Activated T-helper 2 cell treated with anti-CD3 and anti-CD28 coated beads, Interferon-gamma antibody, Interleukin-2, Interleukin-4, amounts not matched to agents 10 μg/mL and 5 μg/mL and 100 μg/mL, durations not matched to agents 14 hours and 24 hours and 36 hours (primary cell): ENCODE measurements around the gene WIF1. TPM values are rescaled to one million over a fixed set of nuclear protein-coding genes. Genes with fewer than 3 reads are reported as not detected.

Experiments used
- DNase-seq: peaks from one replicate; pipeline ENCODE4 v3.0.0; 2021; ENCODE audit warnings: low spot score
- H3K27ac Mint-ChIP-seq: one replicate; pipeline ENCODE4 v1.8.0; 2021; ENCODE audit warnings: mixed read lengths
- H3K27me3 Mint-ChIP-seq: one replicate; pipeline ENCODE4 v1.8.0; 2021; ENCODE audit warnings: low read depth, mixed read lengths
- H3K36me3 Mint-ChIP-seq: one replicate; pipeline ENCODE4 v1.8.0; 2021; ENCODE audit warnings: low read depth, mixed read lengths
- H3K4me1 Mint-ChIP-seq: one replicate; pipeline ENCODE4 v1.8.0; 2021; ENCODE audit warnings: low read depth, mixed read lengths
- H3K4me3 Mint-ChIP-seq: one replicate; pipeline ENCODE4 v1.8.0; 2021; ENCODE audit warnings: low read depth, mild to moderate bottlenecking, moderate library complexity, mixed read lengths
- H3K9me3 Mint-ChIP-seq: one replicate; pipeline ENCODE4 v1.8.0; 2021; ENCODE audit warnings: mixed read lengths
- intact Hi-C: fragments of 100-400 bp; cut with micrococcal nuclease; formaldehyde crosslinking; loops from one replicate; pipeline ENCODE4 v1.15.1; 2023
- total RNA-seq: library from RNA; stranded (reverse); gene quantifications from 2 replicates; pipeline ENCODE4 v1.2.3, GENCODE V29; 2022

The WIF1 gene
- total RNA-seq, 1 donor from 2014 or later, result not detected

GRCh38 chr12:65106948-65107347, 14.2 kb downstream of the WIF1 start:
- intact Hi-C loops, result loop anchor here (1.0 kb wide), 1 partner anchor 216 kb away; no protein-coding TSS in a partner anchor
- Mint-ChIP-seq H3K4me3 (no peak overlapping the region), H3K4me1 (no peaks in the 10 kb centered on the region), H3K27me3 (peaks cover 19% of the 10 kb centered on the region), H3K36me3 (no peaks in the 10 kb centered on the region), H3K27ac (no peak overlapping the region), H3K9me3 (no peaks in the 10 kb centered on the region)
- no peak for DNase-seq

GRCh38 chr12:65100140-65100539, 21.0 kb downstream of the WIF1 start:
- no peaks in the 10 kb centered on the region for H3K36me3 Mint-ChIP-seq
- no peak overlapping the region for H3K27ac Mint-ChIP-seq
- H3K9me3 Mint-ChIP-seq, result no peaks in the 10 kb centered on the region
- no peaks in the 10 kb centered on the region for H3K4me1 Mint-ChIP-seq
- H3K4me3 Mint-ChIP-seq, result no peak overlapping the region
- intact Hi-C loops, result no loop called here
- no peak for DNase-seq
- peaks cover 42% of the 10 kb centered on the region for H3K27me3 Mint-ChIP-seq

GRCh38 chr12:65099182-65099581, 21.9 kb downstream of the WIF1 start:
- peaks cover 44% of the 10 kb centered on the region for H3K27me3 Mint-ChIP-seq
- intact Hi-C loops, result no loop called here

GRCh38 chr12:65098364-65098763, 22.7 kb downstream of the WIF1 start:
- no peaks in the 10 kb centered on the region for H3K36me3 Mint-ChIP-seq
- no peak for DNase-seq
- H3K4me1 Mint-ChIP-seq, result no peaks in the 10 kb centered on the region
- peaks cover 41% of the 10 kb centered on the region for H3K27me3 Mint-ChIP-seq
- H3K9me3 Mint-ChIP-seq, result no peaks in the 10 kb centered on the region
- H3K4me3 Mint-ChIP-seq, result no peak overlapping the region
- intact Hi-C loops, result no loop called here
- no peak overlapping the region for H3K27ac Mint-ChIP-seq

More at GRCh38 chr12:65099182-65099581, 21.9 kb downstream of the WIF1 start:
- Mint-ChIP-seq H3K9me3 (no peaks in the 10 kb centered on the region), H3K36me3 (no peaks in the 10 kb centered on the region), H3K4me1 (no peaks in the 10 kb centered on the region), H3K4me3 (no peak overlapping the region), H3K27ac (no peak overlapping the region)
- DNase-seq, result no peak

- peaks cover 32% of the 10 kb centered on the region for H3K27me3 Mint-ChIP-seq
- intact Hi-C loops, result no loop called here
These were observed 26.4 kb downstream of the WIF1 start for GRCh38 chr12:65094722-65095121.

GRCh38 chr12:65093606-65094005, 27.5 kb downstream of the WIF1 start:
- Mint-ChIP-seq H3K27ac (no peak overlapping the region), H3K36me3 (no peaks in the 10 kb centered on the region), H3K27me3 (peaks cover 23% of the 10 kb centered on the region), H3K9me3 (no peaks in the 10 kb centered on the region), H3K4me3 (no peak overlapping the region), H3K4me1 (no peaks in the 10 kb centered on the region)
- intact Hi-C loops, result no loop called here
- DNase-seq, result no peak

More at GRCh38 chr12:65094722-65095121, 26.4 kb downstream of the WIF1 start:
- Mint-ChIP-seq H3K4me1 (no peaks in the 10 kb centered on the region), H3K27ac (no peak overlapping the region), H3K4me3 (no peak overlapping the region), H3K9me3 (no peaks in the 10 kb centered on the region), H3K36me3 (no peaks in the 10 kb centered on the region)
- DNase-seq, result no peak

GRCh38 chr12:65090461-65090860, 30.6 kb downstream of the WIF1 start:
- no peak overlapping the region for H3K4me3 Mint-ChIP-seq
- H3K4me1 Mint-ChIP-seq, result no peaks in the 10 kb centered on the region
- intact Hi-C loops, result no loop called here

GRCh38 chr12:65086236-65086635, 34.9 kb downstream of the WIF1 start:
- Mint-ChIP-seq H3K27me3 (peaks cover 26% of the 10 kb centered on the region), H3K9me3 (no peaks in the 10 kb centered on the region), H3K27ac (no peak overlapping the region), H3K4me3 (no peak overlapping the region), H3K36me3 (no peaks in the 10 kb centered on the region), H3K4me1 (no peaks in the 10 kb centered on the region)
- intact Hi-C loops, result no loop called here
- DNase-seq, result no peak

More at GRCh38 chr12:65090461-65090860, 30.6 kb downstream of the WIF1 start:
- Mint-ChIP-seq H3K9me3 (no peaks in the 10 kb centered on the region), H3K36me3 (no peaks in the 10 kb centered on the region), H3K27ac (no peak overlapping the region), H3K27me3 (peaks cover 9% of the 10 kb centered on the region)
- DNase-seq, result no peak

GRCh38 chr12:65084579-65084978, 36.5 kb downstream of the WIF1 start:
- Mint-ChIP-seq H3K4me1 (no peaks in the 10 kb centered on the region), H3K36me3 (no peaks in the 10 kb centered on the region), H3K27me3 (peaks cover 30% of the 10 kb centered on the region), H3K4me3 (no peak overlapping the region), H3K27ac (no peak overlapping the region), H3K9me3 (no peaks in the 10 kb centered on the region)
- no peak for DNase-seq
- intact Hi-C loops, result no loop called here

GRCh38 chr12:65083581-65083980, 37.5 kb downstream of the WIF1 start:
- intact Hi-C loops, result no loop called here
- DNase-seq, result no peak
- Mint-ChIP-seq H3K4me1 (no peaks in the 10 kb centered on the region), H3K27ac (no peak overlapping the region), H3K27me3 (peaks cover 30% of the 10 kb centered on the region), H3K36me3 (no peaks in the 10 kb centered on the region), H3K4me3 (no peak overlapping the region), H3K9me3 (no peaks in the 10 kb centered on the region)

- DNase-seq, result no peak
- Mint-ChIP-seq H3K9me3 (no peaks in the 10 kb centered on the region), H3K4me3 (no peak overlapping the region), H3K36me3 (no peaks in the 10 kb centered on the region), H3K27me3 (peaks cover 32% of the 10 kb centered on the region), H3K27ac (no peak overlapping the region), H3K4me1 (no peaks in the 10 kb centered on the region)
- intact Hi-C loops, result no loop called here
These were observed 38.7 kb downstream of the WIF1 start for GRCh38 chr12:65082406-65082805.

- Mint-ChIP-seq H3K27me3 (peaks cover 32% of the 10 kb centered on the region), H3K9me3 (no peaks in the 10 kb centered on the region), H3K36me3 (no peaks in the 10 kb centered on the region), H3K4me3 (no peak overlapping the region), H3K4me1 (no peaks in the 10 kb centered on the region), H3K27ac (no peak overlapping the region)
- no peak for DNase-seq
- intact Hi-C loops, result no loop called here
These were observed 39.6 kb downstream of the WIF1 start for GRCh38 chr12:65081496-65081895.

GRCh38 chr12:65074932-65075331, 46.2 kb downstream of the WIF1 start:
- Mint-ChIP-seq H3K27ac (no peak overlapping the region), H3K9me3 (no peaks in the 10 kb centered on the region), H3K4me1 (no peaks in the 10 kb centered on the region), H3K36me3 (no peaks in the 10 kb centered on the region), H3K27me3 (peaks cover 9% of the 10 kb centered on the region), H3K4me3 (no peak overlapping the region)
- no peak for DNase-seq
- intact Hi-C loops, result no loop called here

- Mint-ChIP-seq H3K4me3 (no peak overlapping the region), H3K9me3 (no peaks in the 10 kb centered on the region), H3K27ac (no peak overlapping the region), H3K4me1 (no peaks in the 10 kb centered on the region), H3K36me3 (no peaks in the 10 kb centered on the region), H3K27me3 (peaks cover 11% of the 10 kb centered on the region)
- DNase-seq, result no peak
- intact Hi-C loops, result no loop called here
These were observed 51.8 kb downstream of the WIF1 start for GRCh38 chr12:65069336-65069735.
